Stimulated activated CD4-positive, alpha-beta T cell treated with anti-CD3 and anti-CD28 coated beads, Interleukin-12 subunit alpha, Interleukin-12 subunit beta, amount 100 ng/mL, for 48 hours (primary cell): ENCODE data around the gene AVP.
"Not testable (repeated sequence)": the region's sequence is repeated elsewhere in the genome, so short reads cannot be mapped to it uniquely, and the experiment has no call there.

Experiments used
- DNase-seq, 3 donors: peaks; one replicate each; pipeline ENCODE4 v3.0.0-alpha.2; 2020; ENCODE audit warnings: low read depth in 2 of 3, low spot score in 1 of 3

AVP gene

DNA sequence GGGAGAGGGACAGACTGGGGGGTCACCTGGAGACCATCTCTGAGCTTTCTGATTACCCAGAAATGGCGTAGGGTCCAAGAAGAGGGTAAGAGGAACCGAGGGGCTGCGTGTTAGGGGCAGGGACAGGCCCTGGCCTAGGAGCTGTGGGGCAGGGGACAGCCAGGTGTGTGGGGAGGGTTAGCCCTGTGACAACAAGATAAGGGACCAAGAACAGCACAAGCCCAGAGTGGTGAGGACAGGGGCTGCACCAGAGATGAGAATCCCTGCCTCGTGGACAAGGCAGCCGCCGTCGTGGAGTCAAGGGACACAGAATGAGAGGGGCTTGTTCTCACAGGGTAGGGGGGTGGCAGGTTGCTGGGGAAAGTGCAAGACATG is 449 bp upstream of the AVP start:
- no peak for DNase-seq

DNA sequence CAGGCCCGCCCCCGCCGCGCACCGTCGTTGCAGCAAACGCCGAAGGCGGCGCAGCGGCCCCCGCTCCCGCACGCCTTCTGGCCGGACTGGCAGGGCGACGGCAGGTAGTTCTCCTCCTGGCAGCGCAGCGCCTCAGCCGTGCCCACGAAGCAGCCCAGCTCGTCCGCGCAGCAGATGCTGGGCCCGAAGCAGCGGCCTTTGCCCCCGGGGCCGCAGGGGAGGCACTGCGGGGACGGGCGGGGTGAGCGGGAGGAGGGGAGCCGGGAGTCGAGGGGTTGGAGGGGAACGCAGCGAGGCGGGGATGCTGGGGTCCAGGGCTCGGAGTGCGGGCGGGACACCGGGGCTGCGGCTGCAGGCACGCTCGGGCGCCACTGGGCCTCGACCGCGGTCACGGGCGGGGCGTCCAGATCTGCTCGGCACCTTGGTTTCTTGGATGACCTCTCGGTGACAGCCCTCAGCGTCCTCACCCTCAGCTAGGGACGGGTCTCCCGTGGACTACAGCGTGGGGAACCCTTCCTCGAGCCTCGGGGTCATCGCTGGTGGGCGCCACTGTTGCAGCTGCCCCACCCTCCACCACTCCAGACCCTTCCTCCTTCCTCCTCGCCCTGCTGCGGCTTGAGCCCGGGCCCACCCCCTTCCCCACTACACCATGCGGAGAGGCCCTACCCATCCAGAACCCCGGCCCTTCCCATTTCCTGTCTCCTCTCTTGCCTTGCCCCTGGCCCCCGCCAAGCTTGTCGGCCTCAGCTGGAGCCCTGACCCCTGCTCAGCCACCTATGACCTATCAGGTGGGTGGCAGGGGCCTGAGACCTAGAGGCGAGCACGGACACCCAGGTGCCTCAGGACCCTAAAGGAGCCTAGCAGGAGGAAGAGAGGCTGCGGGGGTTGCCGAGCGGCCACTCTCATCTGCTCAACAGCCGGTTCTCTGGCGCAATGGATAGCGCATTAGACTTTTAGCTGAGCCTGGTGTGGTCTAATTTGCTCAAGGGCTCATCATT is 1.3 kb downstream of the AVP start:
- no peak for DNase-seq

DNA sequence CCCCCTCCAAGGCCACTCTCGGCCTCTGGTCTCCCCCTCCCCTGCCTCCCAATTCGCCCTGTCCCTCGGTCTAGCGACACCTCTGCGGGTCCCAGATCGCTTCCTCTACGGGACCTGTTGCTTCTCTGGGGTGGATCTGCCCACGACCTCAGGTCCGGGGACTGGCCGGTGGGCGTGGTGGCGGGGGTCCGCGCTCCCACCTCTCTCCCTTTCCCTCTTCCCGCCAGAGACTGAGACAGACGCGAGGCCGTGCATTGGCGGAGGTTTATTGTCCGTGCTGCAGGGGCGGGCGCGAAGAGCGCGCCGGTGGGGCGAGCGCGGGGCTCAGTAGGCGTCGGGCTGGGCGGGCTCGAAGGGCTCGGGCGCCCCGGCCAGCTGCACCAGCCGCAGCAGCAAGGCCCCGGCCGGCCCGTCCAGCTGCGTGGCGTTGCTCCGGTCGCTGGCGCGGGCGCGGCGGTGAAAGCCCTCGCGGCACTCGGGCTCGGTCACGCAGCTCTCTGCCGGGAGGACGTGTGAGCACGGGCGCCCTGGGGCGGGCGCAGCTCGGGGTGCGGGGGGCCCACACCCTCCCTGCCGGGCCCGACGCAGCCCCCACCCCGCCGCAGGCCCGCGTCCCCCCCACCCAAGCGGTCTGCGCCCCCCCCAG is 2.1 kb downstream of the AVP start:
- DNase-seq, result no peak

DNA sequence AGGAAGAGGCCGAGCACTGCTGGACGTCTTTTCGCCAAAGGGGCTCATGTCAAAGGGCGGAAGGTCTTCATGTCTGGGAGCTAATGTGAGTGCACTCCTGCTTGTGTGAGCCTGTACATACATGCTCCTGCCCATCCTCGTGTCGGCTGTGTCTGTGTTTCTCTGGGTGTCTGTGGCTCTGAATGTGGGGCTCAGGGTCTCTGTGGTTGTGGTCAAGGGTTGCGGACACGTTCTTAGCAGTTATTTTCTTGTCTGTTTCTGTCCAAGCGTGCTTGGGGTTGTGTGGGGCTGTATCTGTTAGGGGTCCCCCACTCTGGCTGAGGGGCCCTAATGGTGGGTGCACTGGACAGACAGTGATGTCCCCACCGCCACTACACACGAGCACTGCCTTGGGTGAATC is 2.9 kb downstream of the AVP start:
- no peak for DNase-seq

DNA sequence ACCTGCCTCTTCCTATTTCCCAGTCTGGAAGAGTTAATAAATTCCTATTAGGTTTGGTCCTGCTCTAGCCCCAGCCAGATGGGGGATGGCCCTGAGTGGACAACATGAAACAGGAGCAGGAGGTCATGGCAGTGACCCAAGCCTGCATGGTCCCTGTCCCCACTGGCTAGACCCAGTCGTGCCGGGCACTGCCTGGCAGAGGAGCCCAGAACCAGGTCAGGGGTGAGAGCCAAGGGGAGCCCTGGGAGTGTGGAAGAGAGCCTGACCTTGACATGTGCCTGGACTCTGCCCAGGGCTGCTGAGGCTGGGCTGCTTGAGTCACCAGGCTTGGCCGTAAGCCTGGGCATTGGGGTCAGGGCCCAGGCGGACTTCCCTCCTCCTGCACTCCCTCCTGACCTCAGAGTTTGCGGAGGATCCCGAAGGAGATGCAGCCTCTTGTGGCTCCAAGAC is 3.6 kb downstream of the AVP start:
- DNase-seq, result no peak

DNA sequence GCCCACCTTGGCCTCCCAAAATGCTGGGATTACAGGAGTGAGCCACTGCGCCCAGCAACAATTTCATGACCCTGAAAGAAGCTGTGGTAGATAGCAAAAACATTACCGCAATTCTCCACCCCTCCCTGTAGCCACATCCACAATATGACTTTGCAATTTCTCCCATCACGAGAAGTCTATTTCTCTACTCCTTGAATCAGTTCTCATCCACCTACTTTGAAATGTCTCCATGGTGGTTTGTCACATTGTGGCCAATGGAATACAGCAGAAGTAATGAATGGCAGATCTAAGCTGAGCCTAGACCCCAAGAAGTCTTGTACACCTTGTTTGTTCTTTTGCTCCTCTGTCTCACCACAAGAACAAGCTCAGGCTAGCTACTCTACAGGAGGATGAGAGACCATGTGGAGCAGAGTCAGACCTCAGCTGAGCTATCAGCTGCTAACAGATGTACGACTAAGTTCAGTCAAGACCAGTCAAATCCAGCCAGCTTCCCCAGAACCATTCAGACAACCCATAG is 6.8 kb downstream of the AVP start:
- no peak for DNase-seq

DNA sequence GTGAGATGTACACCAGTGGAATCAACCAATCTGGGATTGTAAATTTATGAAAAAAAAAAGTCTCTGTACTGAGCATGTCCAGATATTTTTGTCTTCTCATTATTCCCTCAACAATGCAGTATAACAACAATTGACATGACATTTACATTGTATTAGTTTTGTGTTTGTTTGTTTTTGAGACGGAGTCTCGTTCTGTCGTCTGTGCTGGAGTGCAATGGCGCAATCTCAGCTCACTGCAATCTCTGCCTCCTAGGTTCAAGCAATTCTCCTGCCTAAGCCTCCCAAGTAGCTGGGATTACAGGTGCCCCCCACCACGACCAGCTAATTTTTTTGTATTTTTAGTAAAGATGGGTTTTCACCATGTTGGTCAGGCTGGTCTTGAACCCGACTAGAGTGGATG is 9.2 kb downstream of the AVP start:
- DNase-seq, result not testable (repeated sequence)

DNA sequence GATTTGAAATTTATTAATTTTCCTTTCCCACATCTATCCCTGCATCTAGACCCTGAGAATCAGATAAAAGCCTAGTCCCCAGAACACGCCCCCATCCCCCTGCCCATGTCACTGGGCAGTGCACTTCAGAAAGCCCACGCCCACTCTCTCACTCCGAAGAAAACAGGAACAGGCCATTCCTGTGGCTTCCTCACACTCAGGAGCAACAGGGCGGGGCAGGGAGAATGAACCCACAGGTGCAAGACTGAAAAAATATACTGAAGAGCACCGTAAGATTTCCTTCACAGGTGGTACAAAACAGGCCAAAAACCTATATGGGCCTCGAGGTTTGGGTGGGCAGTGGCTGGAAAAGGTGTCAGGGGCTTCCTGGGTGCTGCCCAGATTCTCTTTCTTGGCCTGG is 9.7 kb downstream of the AVP start:
- no peak for DNase-seq

DNA sequence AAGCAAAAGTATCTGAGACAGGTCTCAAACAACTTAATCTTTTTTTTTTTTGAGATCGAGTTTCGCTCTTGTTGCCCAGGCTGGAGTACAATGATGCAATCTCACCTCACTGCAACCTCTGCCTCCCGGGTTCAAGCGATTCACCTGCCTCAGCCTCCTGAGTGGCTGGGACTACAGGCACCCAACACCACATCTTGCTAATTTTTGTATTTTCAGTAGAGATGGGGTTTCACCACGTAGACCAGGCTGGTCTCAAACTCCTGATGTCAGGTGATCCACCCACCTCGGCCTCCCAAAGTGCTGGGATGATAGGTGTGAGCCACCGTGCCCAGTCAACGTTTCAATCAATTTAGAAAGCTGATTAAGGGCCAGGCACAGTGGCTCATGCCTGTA is 11.3 kb downstream of the AVP start:
- not testable (repeated sequence) for DNase-seq

DNA sequence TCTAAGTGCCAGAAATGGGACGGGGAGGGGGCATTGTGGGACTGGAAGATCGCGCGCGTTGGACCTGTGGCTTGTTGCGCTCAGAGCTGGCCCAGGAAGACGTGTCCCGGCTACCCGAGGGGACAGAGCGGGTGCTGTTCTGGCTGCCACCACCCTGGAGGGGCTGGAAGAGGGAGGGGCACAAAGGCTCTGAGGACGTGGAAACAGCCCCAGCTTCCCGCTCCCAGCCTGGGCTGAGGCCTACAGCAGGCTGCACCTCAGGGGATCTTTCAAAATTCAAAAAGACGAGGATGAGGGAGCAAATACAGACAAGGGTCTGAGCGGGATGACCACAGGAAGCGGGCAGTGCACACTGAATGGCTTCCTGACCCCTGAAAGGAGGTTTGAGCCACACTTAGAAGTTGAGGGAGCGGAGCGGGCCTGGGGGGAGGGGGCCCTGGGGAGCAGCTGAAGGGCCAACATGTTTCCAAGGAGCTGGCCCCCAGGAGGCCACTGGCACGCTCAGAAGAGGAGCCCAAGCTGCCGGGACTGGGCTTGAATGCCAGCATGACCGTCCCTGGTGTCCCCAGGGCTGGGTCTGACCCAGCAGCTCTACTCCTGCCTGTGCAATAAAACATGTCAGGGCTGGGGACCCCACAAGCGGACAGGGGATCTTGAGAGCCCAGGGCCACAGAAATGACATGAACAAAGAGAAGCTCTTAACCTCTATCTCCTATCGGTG is 11.8 kb downstream of the AVP start:
- DNase-seq, result no peak

DNA sequence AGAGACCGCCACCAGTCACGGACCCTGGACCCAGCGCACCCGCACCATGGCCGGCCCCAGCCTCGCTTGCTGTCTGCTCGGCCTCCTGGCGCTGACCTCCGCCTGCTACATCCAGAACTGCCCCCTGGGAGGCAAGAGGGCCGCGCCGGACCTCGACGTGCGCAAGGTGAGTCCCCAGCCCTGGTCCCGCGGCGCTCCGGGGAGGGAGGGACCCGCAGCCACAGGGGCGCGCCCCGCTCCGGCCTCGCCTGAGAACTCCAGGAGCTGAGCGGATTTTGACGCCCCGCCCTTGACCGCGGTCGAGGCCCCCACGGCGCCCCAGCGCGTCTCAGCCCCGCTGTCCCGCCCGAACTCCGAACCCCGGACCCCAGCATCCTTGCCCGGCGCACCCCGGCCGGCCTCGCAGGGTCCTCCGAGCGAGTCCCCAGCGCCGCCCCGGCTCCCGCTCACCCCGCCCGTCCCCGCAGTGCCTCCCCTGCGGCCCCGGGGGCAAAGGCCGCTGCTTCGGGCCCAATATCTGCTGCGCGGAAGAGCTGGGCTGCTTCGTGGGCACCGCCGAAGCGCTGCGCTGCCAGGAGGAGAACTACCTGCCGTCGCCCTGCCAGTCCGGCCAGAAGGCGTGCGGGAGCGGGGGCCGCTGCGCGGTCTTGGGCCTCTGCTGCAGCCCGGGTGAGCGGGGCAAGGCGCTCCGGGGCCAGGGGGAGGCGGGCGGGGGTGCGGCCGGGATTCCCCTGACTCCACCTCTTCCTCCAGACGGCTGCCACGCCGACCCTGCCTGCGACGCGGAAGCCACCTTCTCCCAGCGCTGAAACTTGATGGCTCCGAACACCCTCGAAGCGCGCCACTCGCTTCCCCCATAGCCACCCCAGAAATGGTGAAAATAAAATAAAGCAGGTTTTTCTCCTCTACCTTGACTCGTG is 12.7 kb downstream of the AVP start, which contains the start of gene OXT:
OXT (plus strand) TSS at position 11 of the 920 bp plus-strand sequence; CDS start at position 47, 36 bp downstream.
- peak; percentile 33 to 52 (median 37) for DNase-seq

DNA sequence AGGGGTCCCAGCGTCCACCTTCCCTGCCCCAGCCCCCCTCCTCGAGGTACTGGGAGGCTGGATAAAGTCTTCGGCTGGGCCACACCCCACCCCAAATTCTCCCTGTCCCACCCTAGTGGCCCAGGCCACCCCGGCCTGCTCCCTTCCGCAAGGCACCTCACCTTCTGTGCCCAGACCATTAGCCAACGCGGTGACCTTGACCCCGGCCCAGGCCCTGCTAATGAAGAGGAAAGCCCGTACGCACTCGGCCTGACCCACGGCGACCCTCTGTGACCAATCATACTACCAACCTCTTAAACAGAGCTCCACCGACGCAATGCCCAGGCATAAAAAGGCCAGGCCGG is 13.3 kb downstream of the AVP start:
- no peak for DNase-seq

DNA sequence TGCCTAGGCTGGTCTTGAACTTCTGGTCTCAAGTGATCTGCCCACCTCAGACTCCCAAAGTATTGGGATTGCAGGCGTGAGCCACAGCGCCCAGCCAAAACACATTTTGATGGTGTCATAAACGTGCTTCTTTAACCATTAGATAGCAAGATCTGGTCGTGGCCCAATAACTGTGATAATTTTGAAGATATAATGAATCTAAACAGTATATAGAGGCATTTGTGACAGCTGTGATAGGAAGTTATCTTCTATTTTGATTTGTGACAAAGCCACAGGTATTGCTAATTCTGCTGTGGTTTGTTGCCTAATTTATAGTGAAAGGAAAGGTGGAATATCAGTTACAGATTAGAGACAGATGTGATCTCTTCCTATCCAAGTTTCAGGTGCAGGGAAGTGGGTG is 13.8 kb downstream of the AVP start:
- DNase-seq, result no peak

DNA sequence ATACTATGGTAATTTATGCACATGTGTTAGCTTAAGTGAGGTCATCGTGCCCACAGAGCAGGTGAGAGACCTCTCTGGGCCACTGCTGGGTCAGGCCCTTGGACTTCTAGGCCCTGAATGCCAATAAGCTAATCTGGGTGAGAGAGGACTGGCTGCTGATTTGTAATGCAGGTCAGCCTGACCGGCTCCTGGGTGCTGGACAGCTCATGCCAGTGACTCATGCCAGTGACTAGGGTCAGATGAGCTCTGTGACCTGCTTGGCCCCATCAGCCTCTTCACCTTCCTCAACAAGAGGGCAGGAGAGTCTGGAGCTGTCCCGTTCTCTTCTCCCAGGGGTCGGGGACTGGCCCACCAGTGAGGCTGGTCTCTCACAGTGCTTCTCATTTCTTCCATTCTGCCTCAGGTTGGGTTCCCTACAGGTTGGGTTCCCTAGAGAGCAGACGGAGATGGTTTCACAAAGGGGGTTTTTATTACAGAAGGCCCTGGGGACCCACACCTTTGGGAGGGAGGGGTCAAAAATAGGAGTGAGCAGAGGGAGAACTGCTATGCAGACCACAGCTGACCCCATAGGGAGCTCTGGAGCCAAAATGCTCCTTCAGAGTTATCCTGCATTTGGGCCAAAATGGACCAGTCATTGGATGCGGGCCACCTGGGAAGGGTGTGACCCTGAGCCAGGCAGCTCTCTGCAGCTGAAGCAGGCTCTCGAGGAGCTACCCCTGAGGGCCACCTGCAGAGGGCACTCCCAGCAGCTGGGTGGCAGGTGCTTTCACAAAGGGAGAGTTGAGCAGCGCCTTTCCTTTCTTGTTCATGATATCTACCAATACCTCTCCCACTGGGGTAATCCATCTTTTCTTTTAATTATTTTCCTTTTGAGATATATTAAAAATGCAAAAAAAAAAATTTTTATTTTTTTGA is 15.3 kb downstream of the AVP start:
- no peak for DNase-seq

DNA sequence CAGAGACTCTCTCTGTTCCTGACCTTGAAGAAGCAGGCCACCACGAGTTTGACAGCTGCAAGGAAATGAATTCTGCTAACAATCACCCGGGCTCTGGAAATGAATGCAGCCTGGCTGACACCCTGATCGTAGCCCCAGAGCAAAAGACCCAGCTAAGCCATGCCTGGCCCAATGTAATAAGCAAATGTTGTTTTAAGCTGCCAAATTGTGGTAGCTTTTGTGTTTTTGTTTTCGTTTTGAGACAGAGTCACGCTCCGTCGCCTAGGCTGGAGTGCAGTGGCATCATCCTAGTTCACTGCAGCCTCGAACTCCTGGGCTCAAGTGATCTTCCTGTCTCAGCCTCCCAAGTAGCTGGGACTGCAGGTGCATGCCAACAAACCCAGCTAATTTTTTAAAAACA is 16.4 kb downstream of the AVP start:
- DNase-seq, result no peak

DNA sequence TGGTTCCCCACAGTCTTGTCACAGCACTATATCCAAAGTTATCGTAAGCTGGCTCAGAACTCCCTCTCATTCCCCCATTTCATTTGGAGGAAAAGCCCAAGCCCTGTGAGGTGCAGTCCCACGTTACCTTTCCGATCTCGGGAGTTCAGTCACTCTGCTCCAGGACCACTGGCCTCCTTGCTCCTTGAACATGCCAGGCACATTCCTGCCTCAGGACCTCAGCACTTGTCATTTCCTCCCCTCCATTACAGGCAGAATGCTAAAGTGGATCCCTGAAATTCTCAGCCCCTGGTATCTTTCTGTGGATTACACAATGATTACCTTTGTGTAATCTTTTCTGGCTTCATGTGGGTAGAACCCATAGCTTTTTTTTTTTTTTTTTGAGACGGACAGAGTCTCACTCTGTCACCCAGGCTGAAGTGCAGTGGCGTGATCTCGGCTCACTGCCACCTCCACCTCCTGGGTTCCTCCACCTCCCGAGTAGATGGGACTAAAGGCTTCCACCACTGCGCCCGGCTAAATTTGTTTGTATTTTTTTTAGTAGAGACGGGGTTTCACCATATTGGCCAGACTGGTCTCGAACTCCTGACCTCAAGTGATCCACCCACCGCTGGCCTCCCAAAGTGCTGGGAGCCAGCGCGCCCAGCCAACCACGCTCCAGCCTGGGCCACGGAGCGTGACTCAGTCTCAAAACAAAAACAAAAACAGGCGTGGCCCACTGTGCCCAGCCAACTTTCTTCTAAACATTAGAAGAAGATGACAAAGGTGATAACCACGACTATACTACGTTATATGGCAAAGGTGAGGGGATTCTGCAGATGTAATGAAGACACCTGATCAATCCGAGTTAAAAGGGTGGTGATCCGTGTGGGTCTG is 17.1 kb downstream of the AVP start:
- no peak for DNase-seq

DNA sequence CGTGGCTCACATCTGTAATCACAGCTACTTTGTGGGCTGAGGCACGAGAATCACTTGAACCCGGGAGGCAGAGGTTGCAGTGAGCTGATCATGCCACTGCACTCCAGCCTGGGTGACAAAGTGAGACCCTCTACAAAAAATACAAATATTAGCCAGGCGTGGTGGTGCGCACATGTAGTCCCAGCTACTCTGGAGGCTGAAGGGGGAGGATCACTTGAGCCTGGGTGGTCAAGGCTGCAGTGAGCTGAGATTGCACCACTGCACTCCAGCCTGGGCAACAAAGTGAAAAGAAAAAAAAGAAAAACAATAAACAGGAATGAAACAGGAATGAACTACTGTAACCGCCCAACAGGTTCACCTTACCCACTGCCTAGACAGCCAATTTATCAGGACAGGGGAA is 20.4 kb downstream of the AVP start:
- not testable (repeated sequence) for DNase-seq

DNA sequence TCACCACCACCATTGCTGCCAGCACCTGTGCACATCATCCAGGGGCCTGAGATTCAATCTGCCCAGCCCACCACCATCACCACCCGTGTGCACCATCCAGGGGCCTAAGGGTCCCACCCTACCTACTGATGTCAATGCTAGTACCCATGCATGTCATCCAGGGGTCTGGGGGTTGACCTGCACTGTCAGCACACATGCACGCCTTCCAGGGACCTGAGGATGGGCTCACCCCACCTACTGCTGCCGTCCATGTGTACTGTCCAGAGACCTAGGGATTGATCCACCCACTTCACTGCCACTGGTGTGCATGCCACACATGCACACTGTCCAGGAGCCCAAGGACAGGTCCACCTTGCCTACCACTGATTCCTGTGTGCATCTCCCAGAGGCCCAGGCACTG is 25.0 kb downstream of the AVP start:
- DNase-seq, result no peak
